Measurements from ENCODE around the gene RTEL1.
"Not testable (repeated sequence)": the region's sequence is repeated elsewhere in the genome, so short reads cannot be mapped to it uniquely, and the experiment has no call there.

RTEL1 gene, protein sequence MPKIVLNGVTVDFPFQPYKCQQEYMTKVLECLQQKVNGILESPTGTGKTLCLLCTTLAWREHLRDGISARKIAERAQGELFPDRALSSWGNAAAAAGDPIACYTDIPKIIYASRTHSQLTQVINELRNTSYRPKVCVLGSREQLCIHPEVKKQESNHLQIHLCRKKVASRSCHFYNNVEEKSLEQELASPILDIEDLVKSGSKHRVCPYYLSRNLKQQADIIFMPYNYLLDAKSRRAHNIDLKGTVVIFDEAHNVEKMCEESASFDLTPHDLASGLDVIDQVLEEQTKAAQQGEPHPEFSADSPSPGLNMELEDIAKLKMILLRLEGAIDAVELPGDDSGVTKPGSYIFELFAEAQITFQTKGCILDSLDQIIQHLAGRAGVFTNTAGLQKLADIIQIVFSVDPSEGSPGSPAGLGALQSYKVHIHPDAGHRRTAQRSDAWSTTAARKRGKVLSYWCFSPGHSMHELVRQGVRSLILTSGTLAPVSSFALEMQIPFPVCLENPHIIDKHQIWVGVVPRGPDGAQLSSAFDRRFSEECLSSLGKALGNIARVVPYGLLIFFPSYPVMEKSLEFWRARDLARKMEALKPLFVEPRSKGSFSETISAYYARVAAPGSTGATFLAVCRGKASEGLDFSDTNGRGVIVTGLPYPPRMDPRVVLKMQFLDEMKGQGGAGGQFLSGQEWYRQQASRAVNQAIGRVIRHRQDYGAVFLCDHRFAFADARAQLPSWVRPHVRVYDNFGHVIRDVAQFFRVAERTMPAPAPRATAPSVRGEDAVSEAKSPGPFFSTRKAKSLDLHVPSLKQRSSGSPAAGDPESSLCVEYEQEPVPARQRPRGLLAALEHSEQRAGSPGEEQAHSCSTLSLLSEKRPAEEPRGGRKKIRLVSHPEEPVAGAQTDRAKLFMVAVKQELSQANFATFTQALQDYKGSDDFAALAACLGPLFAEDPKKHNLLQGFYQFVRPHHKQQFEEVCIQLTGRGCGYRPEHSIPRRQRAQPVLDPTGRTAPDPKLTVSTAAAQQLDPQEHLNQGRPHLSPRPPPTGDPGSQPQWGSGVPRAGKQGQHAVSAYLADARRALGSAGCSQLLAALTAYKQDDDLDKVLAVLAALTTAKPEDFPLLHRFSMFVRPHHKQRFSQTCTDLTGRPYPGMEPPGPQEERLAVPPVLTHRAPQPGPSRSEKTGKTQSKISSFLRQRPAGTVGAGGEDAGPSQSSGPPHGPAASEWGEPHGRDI (N-terminal part only)

DNA sequence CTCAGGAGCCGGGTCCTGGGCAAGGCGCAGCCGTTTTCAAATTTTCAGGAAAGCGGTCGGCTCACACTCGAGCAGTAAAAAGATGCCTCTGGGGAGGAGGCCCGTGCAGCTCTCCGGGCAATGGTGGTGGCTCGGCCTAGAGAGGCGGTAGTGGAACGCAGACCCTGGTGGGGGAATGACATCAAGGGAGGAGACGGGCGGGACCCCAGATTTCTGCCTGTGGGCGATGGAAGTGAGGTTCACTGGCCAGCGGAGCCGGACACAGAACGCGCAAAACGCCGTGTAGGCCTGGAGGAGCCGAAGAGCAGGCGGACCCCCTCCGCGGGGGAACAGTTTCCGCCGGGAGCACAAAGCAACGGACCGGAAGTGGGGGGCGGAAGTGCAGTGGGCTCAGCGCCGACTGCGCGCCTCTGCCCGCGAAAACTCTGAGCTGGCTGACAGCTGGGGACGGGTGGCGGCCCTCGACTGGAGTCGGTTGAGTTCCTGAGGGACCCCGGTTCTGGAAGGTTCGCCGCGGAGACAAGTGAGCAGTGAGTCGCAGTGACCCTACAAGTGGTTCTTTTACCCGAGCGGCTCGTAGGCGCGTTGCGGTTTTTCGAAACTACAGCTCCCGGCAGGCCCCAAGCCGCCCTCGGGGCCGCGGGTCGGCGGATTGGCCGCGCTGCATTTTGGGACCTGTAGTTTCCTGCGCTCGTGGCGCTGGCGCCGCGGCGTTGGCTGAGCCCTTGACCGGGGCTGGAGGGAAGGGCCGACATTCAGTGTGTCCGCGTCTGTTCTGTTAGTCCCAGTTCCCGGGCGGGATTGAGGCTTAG, at the start of gene RTEL1:
TSS of gene RTEL1 (plus strand) at position 376 of the 812 bp plus-strand sequence. CDS start 1,091 bp downstream, outside the sequence.
- H3K27me3 ChIP-seq, result no peaks in the 10 kb centered on the region
- H3K9ac ChIP-seq, result peak within 1 kb of the TSS; percentile 86 to 97 (median 90)
- peaks cover 0 to 25% (median 3%) of the 10 kb centered on the region in 11 experiments; a peak in 10 of 22 replicates for H4K20me1 ChIP-seq
- H3K4me2 ChIP-seq, result peak within 1 kb of the TSS; percentile 92 to 100 (median 97)
- no peak for TF ChIP-seq Cebpa-rat (IDR thresholded peaks at IDR 0.05)
- peak within 1 kb of the TSS; percentile 62 to 91 (median 77) for H3K4me3 ChIP-seq
- H3K9me3 ChIP-seq (replicated peaks in 1 of 11), result no peaks in the 10 kb centered on the region
- peaks cover 26 to 39% (median 32%) of the 10 kb centered on the region in 11 experiments for H3K36me3 ChIP-seq
- H3K27ac ChIP-seq, result peak within 1 kb of the TSS; percentile 87 to 98 (median 92)
- peaks cover 41 to 59% (median 51%) of the 10 kb centered on the region in 10 experiments for H3K4me1 ChIP-seq

DNA sequence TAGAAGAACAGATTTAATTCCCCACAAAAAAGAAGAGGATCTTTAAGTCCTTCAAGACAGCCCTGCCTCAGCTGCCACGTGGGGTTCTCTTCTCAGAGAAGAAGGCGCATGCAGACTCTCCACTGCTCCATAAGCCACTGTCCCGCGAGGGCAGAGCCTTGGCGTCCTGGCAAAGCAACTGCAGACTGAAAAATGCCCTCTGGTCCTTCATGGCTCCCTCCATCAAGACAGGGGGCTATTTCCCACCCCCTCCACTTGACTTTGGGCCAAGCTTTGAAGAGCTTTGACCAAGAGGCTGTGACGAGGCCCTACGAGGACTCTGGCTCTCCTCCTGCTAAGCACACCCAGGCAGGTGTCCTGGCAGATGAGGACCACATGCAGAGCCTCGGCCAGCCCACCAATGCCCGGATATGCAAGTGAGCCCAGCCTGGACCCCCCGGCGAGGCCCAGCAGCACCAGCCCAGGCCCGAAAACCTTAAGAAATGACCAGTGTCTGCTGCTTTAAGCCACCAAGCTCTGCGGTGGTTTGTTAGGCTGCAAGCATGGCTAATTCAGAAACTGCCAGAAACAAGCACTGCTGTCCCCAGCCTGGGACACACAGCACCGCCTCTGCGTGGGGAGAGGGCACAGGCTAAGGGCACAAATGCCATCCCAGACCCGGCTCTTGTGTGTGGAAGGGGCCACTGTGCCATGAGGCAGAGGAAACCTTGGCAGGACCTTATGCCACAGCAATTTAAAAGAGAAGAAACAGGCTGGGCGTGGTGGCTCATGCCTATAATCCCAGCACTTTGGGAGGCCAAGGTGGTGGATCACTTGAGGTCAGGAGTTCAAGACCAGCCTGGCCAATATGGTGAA, 47.3 kb upstream of the RTEL1 start:
- Histone ChIP-seq H3K4me2 (peak overlapping the region; percentile 61 to 92 (median 83)), H3K27me3 (no peaks in the 10 kb centered on the region), H3K4me3 (no peak overlapping the region), H3K27ac (peak overlapping the region in 7 of 11 experiments; percentile 13 to 66 (median 35); a peak in 9 of 22 replicates), H3K9ac (peak overlapping the region in 6 of 11 experiments; percentile 14 to 48 (median 24); a peak in 5 of 22 replicates), H4K20me1 (peaks cover 23 to 63% (median 49%) of the 10 kb centered on the region in 11 experiments; a peak in 20 of 22 replicates), H3K36me3 (peaks cover 11 to 28% (median 20%) of the 10 kb centered on the region in 11 experiments; a peak in 18 of 22 replicates), H3K9me3 (replicated peaks in 1 of 11) (peaks cover 0 to 13% (median 6%) of the 10 kb centered on the region in 11 experiments; a peak in 11 of 22 replicates), H3K4me1 (peaks cover 46 to 72% (median 68%) of the 10 kb centered on the region in 10 experiments)
- no peak for TF ChIP-seq Cebpa-rat (IDR thresholded peaks at IDR 0.05)

DNA sequence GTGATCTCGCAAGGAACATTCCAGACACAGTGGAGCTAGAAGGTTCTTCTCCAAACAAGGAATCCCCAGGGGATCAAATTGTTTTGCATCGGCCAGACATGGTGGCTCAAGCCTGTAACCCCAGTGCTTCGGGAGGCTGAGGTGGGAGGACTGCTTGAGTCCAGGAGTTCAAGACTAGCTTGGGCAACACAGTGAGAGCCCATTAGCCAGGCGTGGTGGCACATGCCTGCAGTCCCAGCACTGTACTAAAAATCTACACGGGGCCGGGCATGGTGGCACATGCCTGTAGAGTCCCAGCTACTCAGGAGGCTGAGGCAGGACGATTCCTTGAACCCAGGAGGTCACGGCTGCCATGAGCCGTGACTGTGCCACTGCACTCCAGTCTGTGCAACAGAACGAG, 46.5 kb upstream of the RTEL1 start:
- Histone ChIP-seq H3K4me3 (no peak overlapping the region), H3K9me3 (replicated peaks in 1 of 11) (peaks cover 0 to 13% (median 6%) of the 10 kb centered on the region in 11 experiments; a peak in 11 of 22 replicates), H3K4me1 (peaks cover 40 to 65% (median 60%) of the 10 kb centered on the region in 10 experiments), H3K27ac (peak overlapping the region in 4 of 11 experiments; percentile 6 to 66 (median 54); a peak in 3 of 22 replicates), H3K4me2 (peak overlapping the region; percentile 72 to 92 (median 84); a peak in 21 of 22 replicates), H4K20me1 (peaks cover 22 to 61% (median 47%) of the 10 kb centered on the region in 11 experiments; a peak in 20 of 22 replicates), H3K36me3 (peaks cover 16 to 36% (median 26%) of the 10 kb centered on the region in 11 experiments; a peak in 21 of 22 replicates), H3K9ac (peak overlapping the region in 3 of 11 experiments; percentile 29 to 50 (median 31); a peak in 1 of 22 replicates), H3K27me3 (no peaks in the 10 kb centered on the region)
- no peak for TF ChIP-seq Cebpa-rat (IDR thresholded peaks at IDR 0.05)

DNA sequence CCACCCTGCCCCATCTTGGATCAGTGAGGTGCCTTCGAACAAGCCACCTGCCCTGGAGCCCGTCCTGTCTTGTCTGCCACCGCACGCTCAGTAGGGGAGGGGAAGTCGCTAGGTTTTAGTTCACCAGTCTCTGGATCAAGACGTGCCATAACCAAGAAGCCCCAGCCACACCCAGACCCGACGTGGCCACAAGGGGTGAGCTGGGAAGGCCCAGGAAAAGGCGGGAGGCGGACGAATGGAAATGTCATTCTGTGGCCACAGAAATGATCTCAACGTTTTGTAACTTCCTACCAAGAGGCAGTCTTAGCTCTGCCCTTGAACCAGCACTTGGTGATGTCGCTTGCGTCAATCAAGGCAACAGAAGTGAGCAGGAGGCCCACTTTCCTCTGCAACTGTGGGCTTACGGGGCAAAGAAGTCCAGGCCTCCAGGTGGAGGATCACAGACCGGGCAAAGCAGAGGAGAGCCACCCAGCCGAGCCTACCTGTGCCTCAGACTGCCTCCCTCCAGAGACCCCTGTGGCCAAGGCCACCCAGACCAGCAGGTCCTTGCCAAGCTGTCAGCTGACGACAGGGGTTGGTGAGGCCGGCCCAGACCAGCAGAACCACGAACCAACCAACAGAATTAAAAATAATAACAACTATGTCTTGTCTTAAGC, 45.7 kb upstream of the RTEL1 start:
- Histone ChIP-seq H3K9ac (peak overlapping the region in 10 of 11 experiments; percentile 21 to 51 (median 38); a peak in 15 of 22 replicates), H3K36me3 (peaks cover 24 to 44% (median 33%) of the 10 kb centered on the region in 11 experiments), H4K20me1 (peaks cover 28 to 65% (median 43%) of the 10 kb centered on the region in 11 experiments; a peak in 20 of 22 replicates), H3K9me3 (replicated peaks in 1 of 11) (peaks cover 0 to 13% (median 6%) of the 10 kb centered on the region in 11 experiments; a peak in 11 of 22 replicates), H3K4me2 (peak overlapping the region; percentile 72 to 92 (median 84)), H3K4me3 (no peak overlapping the region; a peak in 1 of 20 replicates), H3K27me3 (no peaks in the 10 kb centered on the region), H3K27ac (peak overlapping the region in 9 of 11 experiments; percentile 25 to 66 (median 45); a peak in 13 of 22 replicates), H3K4me1 (peaks cover 36 to 66% (median 56%) of the 10 kb centered on the region in 10 experiments)
- no peak for TF ChIP-seq Cebpa-rat (IDR thresholded peaks at IDR 0.05)

DNA sequence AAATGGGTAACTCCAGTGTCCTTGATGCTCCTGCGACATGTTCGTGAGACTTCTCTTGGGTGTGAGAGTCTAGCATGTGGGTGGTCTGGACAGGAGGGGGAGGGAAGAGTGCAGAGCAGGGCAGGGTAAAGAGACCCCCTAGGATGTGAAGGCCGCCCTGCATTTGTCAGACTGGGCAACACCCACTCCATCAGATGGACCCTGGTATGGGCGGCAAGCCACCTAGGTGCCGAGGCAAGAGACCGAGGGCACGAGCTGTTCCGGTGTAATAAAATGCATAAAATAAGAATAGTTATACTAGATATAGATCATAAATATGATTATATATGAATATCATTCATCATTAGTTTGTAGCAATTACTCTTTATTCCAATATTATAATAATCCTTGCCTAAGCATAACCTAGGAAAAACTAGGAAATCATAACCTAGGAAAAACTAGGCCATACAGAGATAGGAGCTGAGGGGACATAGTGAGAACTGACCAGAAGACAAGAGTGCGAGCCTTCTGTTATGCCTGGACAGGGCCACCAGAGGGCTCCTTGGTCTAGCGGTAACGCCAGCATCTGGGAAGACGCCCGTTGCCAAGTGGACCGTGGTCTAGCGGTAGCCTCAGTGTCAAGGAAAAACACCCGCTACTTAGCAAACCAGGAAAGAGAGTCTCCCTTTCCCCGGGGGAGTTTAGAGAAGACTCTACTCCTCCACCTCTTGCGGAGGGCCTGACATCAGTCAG, 44.1 kb upstream of the RTEL1 start:
- peak overlapping the region in 10 of 11 experiments; percentile 72 to 92 (median 84); a peak in 20 of 22 replicates for H3K4me2 ChIP-seq
- H3K27me3 ChIP-seq, H3K4me3 ChIP-seq: not testable (repeated sequence)
- H3K9ac ChIP-seq, result peak overlapping the region in 4 of 11 experiments; percentile 39 to 62 (median 50); a peak in 7 of 22 replicates
- H3K9me3 ChIP-seq (replicated peaks in 1 of 11), result peaks cover 0 to 13% (median 6%) of the 10 kb centered on the region in 11 experiments; a peak in 11 of 22 replicates
- peaks cover 40 to 60% (median 49%) of the 10 kb centered on the region in 11 experiments for H3K36me3 ChIP-seq
- H3K4me1 ChIP-seq, result peaks cover 36 to 81% (median 57%) of the 10 kb centered on the region in 10 experiments
- H4K20me1 ChIP-seq, result peaks cover 38 to 81% (median 58%) of the 10 kb centered on the region in 11 experiments; a peak in 20 of 22 replicates
- H3K27ac ChIP-seq, result peak overlapping the region in 6 of 11 experiments; percentile 5 to 66 (median 54); a peak in 9 of 22 replicates

Measured in BLaER1 treated with 17β-estradiol and CSF1 and Interleukin-3, amounts not matched to agents 10 nM and 100 nM (cell line).